ENCODE measurements around the gene HSD11B1L.

HSD11B1L gene

GRCh38 chr19:5663904-5664303 lies 16.9 kb upstream of the HSD11B1L start:
- no peak overlapping the region for H3K4me3 ChIP-seq (ENCODE audit: low read depth, low read length)
- peaks cover 7% of the 10 kb centered on the region for H3K79me2 ChIP-seq
- TF ChIP-seq CTCF (IDR thresholded peaks at IDR 0.05) = no peak
- no peaks in the 10 kb centered on the region for H3K36me3 ChIP-seq (ENCODE audit: control insufficient read depth, insufficient read depth, low read length)
- no peaks in the 10 kb centered on the region for H3K9me3 ChIP-seq (ENCODE audit: control insufficient read depth, low read length)
- H2AFZ ChIP-seq = no peak overlapping the region
- no peak overlapping the region for H3K4me2 ChIP-seq (ENCODE audit: low read length)
- no peaks in the 10 kb centered on the region for H3K27me3 ChIP-seq (ENCODE audit: control insufficient read depth, insufficient read depth, low read length)
- no peak overlapping the region for H3K9ac ChIP-seq
- H3K27ac ChIP-seq = no peak overlapping the region
- H3K4me1 ChIP-seq = no peaks in the 10 kb centered on the region

GRCh38 chr19:5664515-5664914 lies 16.3 kb upstream of the HSD11B1L start:
- no peak overlapping the region for H3K4me2 ChIP-seq (ENCODE audit: low read length)
- H3K79me2 ChIP-seq = peaks cover 6% of the 10 kb centered on the region
- H3K4me3 ChIP-seq (ENCODE audit: low read depth, low read length) = no peak overlapping the region
- H2AFZ ChIP-seq = no peak overlapping the region
- TF ChIP-seq CTCF (IDR thresholded peaks at IDR 0.05) = no peak
- H3K36me3 ChIP-seq (ENCODE audit: control insufficient read depth, insufficient read depth, low read length) = no peaks in the 10 kb centered on the region
- H3K27me3 ChIP-seq (ENCODE audit: control insufficient read depth, insufficient read depth, low read length) = no peaks in the 10 kb centered on the region
- no peak overlapping the region for H3K9ac ChIP-seq
- H3K4me1 ChIP-seq = no peaks in the 10 kb centered on the region
- no peak overlapping the region for H3K27ac ChIP-seq
- H3K9me3 ChIP-seq (ENCODE audit: control insufficient read depth, low read length) = no peaks in the 10 kb centered on the region

GRCh38 chr19:5665781-5666513 lies 14.9 kb upstream of the HSD11B1L start:
- H2AFZ ChIP-seq = no peak overlapping the region
- no peak overlapping the region for H3K4me2 ChIP-seq (ENCODE audit: low read length)
- no peak overlapping the region for H3K9ac ChIP-seq
- H3K79me2 ChIP-seq = peaks cover 3% of the 10 kb centered on the region
- no peaks in the 10 kb centered on the region for H3K36me3 ChIP-seq (ENCODE audit: control insufficient read depth, insufficient read depth, low read length)
- H3K27ac ChIP-seq = no peak overlapping the region
- H3K4me1 ChIP-seq = no peaks in the 10 kb centered on the region
- H3K27me3 ChIP-seq (ENCODE audit: control insufficient read depth, insufficient read depth, low read length) = no peaks in the 10 kb centered on the region
- H3K4me3 ChIP-seq (ENCODE audit: low read depth, low read length) = no peak overlapping the region
- no peak for TF ChIP-seq CTCF (IDR thresholded peaks at IDR 0.05)
- no peaks in the 10 kb centered on the region for H3K9me3 ChIP-seq (ENCODE audit: control insufficient read depth, low read length)

GRCh38 chr19:5666921-5667610 lies 13.8 kb upstream of the HSD11B1L start:
- H3K4me2 ChIP-seq (ENCODE audit: low read length) = no peak overlapping the region
- H3K27me3 ChIP-seq (ENCODE audit: control insufficient read depth, insufficient read depth, low read length) = no peaks in the 10 kb centered on the region
- H3K36me3 ChIP-seq (ENCODE audit: control insufficient read depth, insufficient read depth, low read length) = no peaks in the 10 kb centered on the region
- no peak overlapping the region for H3K4me3 ChIP-seq (ENCODE audit: low read depth, low read length)
- H3K79me2 ChIP-seq = peaks cover 3% of the 10 kb centered on the region
- no peaks in the 10 kb centered on the region for H3K4me1 ChIP-seq
- no peak overlapping the region for H2AFZ ChIP-seq
- H3K27ac ChIP-seq = no peak overlapping the region
- TF ChIP-seq CTCF (IDR thresholded peaks at IDR 0.05) = no peak
- no peak overlapping the region for H3K9ac ChIP-seq
- H3K9me3 ChIP-seq (ENCODE audit: control insufficient read depth, low read length) = no peaks in the 10 kb centered on the region
